Islet of Langerhans (tissue), 1 donor: ENCODE results near the gene SERHL2.
"Not testable (repeated sequence)": the region's sequence is repeated elsewhere in the genome, so short reads cannot be mapped to it uniquely, and the experiment has no call there.

ENCODE experiments used
- FAIRE-seq: peaks from one replicate; lab custom pipeline; 2011; peaks lifted over from hg19 to GRCh38; lab: Jason Lieb, UNC

The SERHL2 gene, protein sequence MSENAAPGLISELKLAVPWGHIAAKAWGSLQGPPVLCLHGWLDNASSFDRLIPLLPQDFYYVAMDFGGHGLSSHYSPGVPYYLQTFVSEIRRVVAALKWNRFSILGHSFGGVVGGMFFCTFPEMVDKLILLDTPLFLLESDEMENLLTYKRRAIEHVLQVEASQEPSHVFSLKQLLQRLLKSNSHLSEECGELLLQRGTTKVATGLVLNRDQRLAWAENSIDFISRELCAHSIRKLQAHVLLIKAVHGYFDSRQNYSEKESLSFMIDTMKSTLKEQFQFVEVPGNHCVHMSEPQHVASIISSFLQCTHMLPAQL

GRCh38 chr22:42553475-42554361 lies at the start of gene SERHL2:
Gene SERHL2, plus strand, starts transcription at chr22:42553956. Its CDS starts 65 bp downstream, at chr22:42554021.
- FAIRE-seq = no peak

- not testable (repeated sequence) for FAIRE-seq
Observed at GRCh38 chr22:42508327-42508974, 45.3 kb upstream of the SERHL2 start.

DNA sequence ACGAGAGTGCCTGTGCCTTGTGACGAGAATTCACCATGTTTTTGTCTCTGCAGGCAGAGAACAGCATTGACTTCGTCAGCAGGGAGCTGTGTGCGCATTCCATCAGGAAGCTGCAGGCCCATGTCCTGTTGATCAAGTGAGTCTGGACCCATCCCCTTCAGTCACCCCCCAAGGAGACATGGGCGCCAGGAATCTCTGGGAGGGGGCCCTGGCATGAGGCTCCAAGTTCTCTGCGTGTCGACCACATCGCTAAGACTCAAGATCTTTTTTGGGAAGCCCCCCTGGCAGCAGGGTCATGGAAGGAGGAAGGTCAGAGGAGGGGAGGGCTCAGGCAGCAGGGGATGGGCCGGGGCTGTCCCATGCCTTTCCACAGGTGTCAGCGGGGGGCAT lies 44.8 kb upstream of the SERHL2 start:
- not testable (repeated sequence) for FAIRE-seq

GRCh38 chr22:42509548-42509947 lies 44.2 kb upstream of the SERHL2 start:
- FAIRE-seq = no peak

DNA sequence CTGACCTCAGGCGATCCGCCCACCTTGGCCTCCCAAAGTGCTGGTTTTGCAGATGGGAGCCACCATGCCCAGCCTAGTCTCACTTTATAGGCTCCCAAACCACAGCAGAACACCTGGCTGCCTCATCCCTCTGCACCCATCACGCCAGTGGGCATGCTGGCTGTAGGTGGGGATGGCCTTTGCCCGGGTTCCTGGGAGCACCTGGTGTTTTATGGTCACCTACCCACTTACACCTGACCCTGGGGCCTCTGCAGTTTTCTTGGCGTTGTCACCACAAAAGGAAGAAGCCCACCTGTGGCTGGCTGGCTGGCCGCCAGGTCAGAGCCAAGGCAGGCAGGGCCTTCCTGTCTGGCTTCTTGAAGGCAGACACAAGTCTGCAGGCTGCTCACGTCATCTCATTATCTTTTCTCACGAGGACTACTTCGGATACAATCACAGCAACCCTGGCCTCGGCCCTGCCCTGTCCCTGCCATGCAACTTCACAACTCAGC lies 42.3 kb upstream of the SERHL2 start:
- no peak for FAIRE-seq

DNA sequence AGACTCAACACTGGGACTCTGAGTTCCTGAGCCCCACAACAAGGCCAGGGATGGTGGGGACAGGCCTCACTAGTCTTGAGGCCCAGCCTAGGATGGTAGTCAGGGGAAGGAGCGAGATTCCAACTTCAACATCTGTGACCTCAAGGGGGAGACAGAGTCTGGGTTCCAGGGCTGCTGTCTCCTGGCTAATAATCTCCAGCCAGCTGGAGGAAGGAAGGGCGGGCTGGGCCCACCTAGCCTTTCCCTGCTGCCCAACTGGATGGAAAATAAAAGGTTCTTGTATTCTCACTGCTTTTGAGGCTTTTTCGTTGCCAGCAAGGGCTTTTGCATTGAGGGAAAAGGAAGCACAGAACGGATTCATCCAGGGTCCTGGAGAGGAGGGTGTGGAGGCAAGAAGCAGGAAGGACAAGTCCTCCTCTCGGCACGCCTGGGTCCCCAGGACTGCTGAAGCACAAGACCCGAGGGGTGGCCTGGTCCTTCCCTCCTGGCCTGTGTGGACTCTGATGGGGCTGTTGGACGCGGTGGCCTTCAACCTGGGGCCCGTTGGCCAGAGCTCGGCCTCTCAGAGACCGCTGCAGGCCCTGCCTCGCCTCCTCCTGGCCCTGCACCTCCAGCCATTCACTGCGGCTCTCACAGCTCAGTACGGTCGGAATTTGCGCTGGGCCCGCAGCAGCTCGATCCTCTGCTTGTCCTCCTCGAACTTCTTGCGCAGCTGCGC lies 41.3 kb upstream of the SERHL2 start:
- not testable (repeated sequence) for FAIRE-seq

GRCh38 chr22:42514331-42514730 lies 39.4 kb upstream of the SERHL2 start:
- FAIRE-seq = not testable (repeated sequence)

DNA sequence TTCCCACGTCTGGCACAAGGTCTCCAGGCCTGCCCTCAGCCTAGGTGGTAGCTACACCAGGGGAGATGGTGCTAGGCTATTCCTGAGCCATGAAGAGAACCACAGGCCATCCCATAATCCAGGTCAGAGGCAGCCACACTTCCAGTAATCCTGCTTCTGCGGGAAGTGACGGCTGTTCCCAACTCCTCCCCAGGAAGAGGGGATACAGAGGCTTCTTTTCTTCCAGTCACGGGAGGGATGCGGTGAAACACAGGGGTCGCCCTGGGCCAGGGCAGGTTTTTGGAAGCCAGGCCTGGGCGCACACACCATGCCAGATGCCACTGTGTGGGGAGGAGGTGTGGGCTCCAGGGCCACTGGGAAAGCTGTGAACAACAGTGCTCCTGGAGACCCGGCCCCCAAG lies 38.5 kb upstream of the SERHL2 start:
- not testable (repeated sequence) for FAIRE-seq

DNA sequence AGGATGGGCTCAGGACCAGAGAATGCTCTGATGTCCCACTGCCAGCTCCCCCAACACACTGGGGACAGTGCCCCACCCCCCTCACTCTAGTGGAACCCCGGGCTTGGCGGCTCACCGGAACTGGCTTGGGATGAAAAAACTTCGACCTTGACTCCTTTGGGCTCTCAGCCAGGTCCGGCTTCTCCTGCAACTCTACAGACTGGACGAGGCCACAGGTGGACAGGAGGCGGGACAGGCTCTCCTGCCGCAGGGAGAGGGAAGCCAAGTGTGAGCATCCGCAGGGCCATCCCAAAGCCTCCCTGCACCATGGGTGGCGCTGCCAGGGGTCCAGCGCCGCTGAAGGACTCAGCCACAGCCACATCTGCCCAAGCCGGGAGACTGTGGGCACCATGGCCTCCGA lies 37.9 kb upstream of the SERHL2 start:
- no peak for FAIRE-seq

- not testable (repeated sequence) for FAIRE-seq
Observed at GRCh38 chr22:42517103-42517502, 36.7 kb upstream of the SERHL2 start.

- not testable (repeated sequence) for FAIRE-seq
Observed at GRCh38 chr22:42518638-42519524, 34.9 kb upstream of the SERHL2 start.

- no peak for FAIRE-seq
Observed at GRCh38 chr22:42519525-42520401, 34.0 kb upstream of the SERHL2 start, which contains the start of gene RRP7A. Gene RRP7A, minus strand, starts transcription at chr22:42519796. Its CDS starts 10 bp downstream, at chr22:42519786.

DNA sequence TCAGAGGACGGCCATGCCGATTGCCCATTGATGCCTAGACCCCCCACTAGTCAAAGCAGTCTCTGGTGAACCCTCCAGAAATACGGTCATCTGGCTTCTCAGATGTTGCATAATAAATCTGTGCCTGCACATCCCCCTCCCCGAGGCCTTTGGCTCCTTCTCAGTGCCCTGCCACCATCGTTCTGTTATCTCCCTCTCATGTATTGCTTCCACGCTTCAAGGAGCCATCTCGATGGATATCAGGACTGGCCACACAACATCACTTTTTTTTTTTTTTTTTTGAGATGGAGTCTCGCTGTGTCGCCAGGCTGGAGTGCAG lies 32.6 kb upstream of the SERHL2 start:
- no peak for FAIRE-seq

DNA sequence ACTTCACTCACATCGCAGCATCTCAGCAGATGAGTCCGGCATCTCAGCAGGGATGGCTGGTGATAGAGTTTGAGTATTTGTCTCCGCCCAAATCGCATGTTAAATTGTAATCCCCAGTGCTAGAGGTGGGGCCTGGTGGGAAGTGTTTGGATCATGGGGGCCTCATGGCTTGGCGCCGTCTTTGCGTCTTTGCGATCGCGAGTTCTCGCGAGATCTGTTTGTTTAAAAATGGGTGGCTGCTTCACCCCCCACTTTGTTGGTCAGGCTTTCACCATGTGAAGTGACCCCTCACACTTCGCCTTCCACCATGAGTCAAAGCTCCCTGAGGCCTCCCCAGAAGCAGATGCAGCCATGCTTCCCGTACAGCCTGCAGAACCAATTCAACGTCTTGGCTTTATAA lies 31.2 kb upstream of the SERHL2 start:
- FAIRE-seq = no peak

- no peak for FAIRE-seq
Observed at GRCh38 chr22:42528591-42529307, 25.0 kb upstream of the SERHL2 start.

- not testable (repeated sequence) for FAIRE-seq
Observed at GRCh38 chr22:42529435-42529834, 24.3 kb upstream of the SERHL2 start.

DNA sequence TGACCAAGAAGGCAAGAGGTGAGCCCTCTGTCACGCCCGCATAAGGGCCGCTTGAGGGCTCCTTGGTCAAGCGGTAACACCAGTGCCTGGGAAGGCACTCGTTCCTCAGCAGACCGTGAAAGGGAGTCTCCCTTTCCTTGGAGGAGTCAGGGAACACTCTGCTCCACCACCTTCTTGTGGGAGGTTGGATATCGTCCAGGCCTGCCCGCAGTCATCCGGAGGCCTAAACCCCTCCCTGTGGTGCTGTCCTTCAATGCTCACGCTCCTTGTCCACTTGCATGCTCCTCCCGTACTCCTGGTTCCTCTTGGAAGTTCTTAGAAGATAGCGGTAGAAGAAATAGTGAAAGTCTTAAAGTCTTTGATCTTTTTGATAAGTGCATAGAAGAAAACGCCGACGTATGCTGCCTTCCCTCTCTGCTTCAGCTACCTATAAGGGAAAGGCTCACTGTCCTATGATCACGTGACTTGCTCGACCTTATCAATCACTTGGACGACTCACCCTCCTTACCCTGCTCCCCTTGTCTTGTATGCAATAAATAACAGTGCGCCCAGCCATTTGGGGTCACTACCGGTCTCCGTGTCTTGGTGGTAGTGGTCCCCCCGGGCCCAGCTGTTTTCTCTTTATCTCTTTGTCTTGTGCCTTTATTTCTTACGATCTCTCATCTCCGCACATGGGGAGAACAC lies 22.2 kb upstream of the SERHL2 start:
- FAIRE-seq = not testable (repeated sequence)

GRCh38 chr22:42533638-42533977 lies 20.1 kb upstream of the SERHL2 start:
- no peak for FAIRE-seq
